Suprapubic skin (tissue), 4 donors: ENCODE measurements around the gene MED10.
"Not testable (repeated sequence)": the region's sequence is repeated elsewhere in the genome, so short reads cannot be mapped to it uniquely, and the experiment has no call there.

ENCODE experiments used
- EP300 ChIP-seq: sonication (generic); formaldehyde crosslinking; IDR thresholded peaks from one replicate; pipeline ENCODE4 v1.6.1; 2017; ENCODE audit warnings: antibody characterized with exemption
- POLR2A ChIP-seq, 2 donors: fragments of 450-650 bp; IDR thresholded peaks; one replicate each; pipeline ENCODE4 v1.6.1; 2017; ENCODE audit warnings: antibody characterized with exemption in 2 of 2, mild to moderate bottlenecking in 2 of 2, moderate library complexity in 2 of 2
- POLR2AphosphoS5 ChIP-seq, 3 donors: sonication (generic); formaldehyde crosslinking; IDR thresholded peaks; one replicate each; pipeline ENCODE4 v1.6.1; 2017; ENCODE audit warnings: antibody characterized with exemption in 3 of 3
- TF ChIP-seq, protein P1 (sequence below), 2 donors: fragments of 200-600 bp in 1 of 2; fragments of 450-650 bp in 1 of 2; sonication (generic) in 1 of 2; IDR thresholded peaks; one replicate each; pipeline ENCODE4 v1.5.1; 2016 to 2019; ENCODE audit warnings: antibody characterized with exemption in 2 of 2, mild to moderate bottlenecking in 1 of 2, moderate library complexity in 1 of 2

DNA sequence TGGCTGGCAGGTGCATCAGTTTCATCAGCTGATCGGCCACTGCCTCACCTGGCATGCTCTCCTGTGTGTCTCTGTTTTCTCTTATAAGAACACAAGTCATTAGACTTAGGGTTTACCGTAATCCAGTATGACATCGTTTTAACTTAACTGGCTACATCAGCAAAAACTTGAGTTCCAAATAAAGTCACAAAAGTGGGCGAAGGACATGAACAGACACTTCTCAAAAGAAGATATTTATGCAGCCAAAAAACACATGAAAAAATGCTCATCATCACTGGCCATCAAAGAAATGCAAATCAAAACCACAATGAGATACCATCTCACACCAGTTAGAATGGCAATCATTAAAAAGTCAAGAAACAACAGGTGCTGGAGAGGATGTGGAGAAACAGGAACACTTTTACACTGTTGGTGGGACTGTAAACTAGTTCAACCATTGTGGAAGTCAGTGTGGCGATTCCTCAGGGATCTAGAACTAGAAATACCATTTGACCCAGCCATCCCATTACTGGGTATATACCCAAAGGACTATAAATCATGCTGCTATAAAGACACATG is 14.8 kb downstream of the MED10 start:
- TF ChIP-seq, protein P1, sequence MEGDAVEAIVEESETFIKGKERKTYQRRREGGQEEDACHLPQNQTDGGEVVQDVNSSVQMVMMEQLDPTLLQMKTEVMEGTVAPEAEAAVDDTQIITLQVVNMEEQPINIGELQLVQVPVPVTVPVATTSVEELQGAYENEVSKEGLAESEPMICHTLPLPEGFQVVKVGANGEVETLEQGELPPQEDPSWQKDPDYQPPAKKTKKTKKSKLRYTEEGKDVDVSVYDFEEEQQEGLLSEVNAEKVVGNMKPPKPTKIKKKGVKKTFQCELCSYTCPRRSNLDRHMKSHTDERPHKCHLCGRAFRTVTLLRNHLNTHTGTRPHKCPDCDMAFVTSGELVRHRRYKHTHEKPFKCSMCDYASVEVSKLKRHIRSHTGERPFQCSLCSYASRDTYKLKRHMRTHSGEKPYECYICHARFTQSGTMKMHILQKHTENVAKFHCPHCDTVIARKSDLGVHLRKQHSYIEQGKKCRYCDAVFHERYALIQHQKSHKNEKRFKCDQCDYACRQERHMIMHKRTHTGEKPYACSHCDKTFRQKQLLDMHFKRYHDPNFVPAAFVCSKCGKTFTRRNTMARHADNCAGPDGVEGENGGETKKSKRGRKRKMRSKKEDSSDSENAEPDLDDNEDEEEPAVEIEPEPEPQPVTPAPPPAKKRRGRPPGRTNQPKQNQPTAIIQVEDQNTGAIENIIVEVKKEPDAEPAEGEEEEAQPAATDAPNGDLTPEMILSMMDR (IDR thresholded peaks at IDR 0.05) = not testable (repeated sequence)
- not testable (repeated sequence) for TF ChIP-seq POLR2A (IDR thresholded peaks at IDR 0.05); POLR2AphosphoS5 (IDR thresholded peaks at IDR 0.05); EP300
